ENCODE data around the gene RPS27L.
A peak's percentile ranks its signal among the peaks of the same experiment; 100 is the strongest.
"Not testable (repeated sequence)": the region's sequence is repeated elsewhere in the genome, so short reads cannot be mapped to it uniquely, and the experiment has no call there.

The RPS27L gene

GRCh38 chr15:63109498-63109897 lies 47.8 kb downstream of the RPS27L start:
- TF ChIP-seq ESRRG (CRISPR knock-in tag; IDR thresholded peaks at IDR 0.05) (no peak), CSDC2 (CRISPR knock-in tag; IDR thresholded peaks at IDR 0.05) (no peak), PPARA (CRISPR knock-in tag; IDR thresholded peaks at IDR 0.05; ENCODE audit: borderline replicate concordance) (no peak), ZC3H10 (CRISPR knock-in tag; IDR thresholded peaks at IDR 0.05) (no peak), RARB (CRISPR knock-in tag; IDR thresholded peaks at IDR 0.05) (no peak), ZNF70 (CRISPR knock-in tag; IDR thresholded peaks at IDR 0.05) (no peak), PATZ1 (CRISPR knock-in tag; IDR thresholded peaks at IDR 0.05; ENCODE audit: borderline replicate concordance) (no peak), TCF4 (CRISPR knock-in tag; IDR thresholded peaks at IDR 0.05; ENCODE audit: borderline replicate concordance) (no peak), POU6F1 (CRISPR knock-in tag; IDR thresholded peaks at IDR 0.05; ENCODE audit: borderline replicate concordance, low read depth) (no peak), ZFP30 (CRISPR knock-in tag; IDR thresholded peaks at IDR 0.05) (no peak), ARNTL (CRISPR knock-in tag; IDR thresholded peaks at IDR 0.05; ENCODE audit: borderline replicate concordance, low read depth) (no peak), CSRNP3 (CRISPR knock-in tag; IDR thresholded peaks at IDR 0.05) (no peak), ZFP3 (CRISPR knock-in tag; IDR thresholded peaks at IDR 0.05) (no peak), ZNF8 (CRISPR knock-in tag; IDR thresholded peaks at IDR 0.05) (no peak), BACH2 (CRISPR knock-in tag; IDR thresholded peaks at IDR 0.05; ENCODE audit: borderline replicate concordance) (no peak), TOX (CRISPR knock-in tag; IDR thresholded peaks at IDR 0.05; ENCODE audit: borderline replicate concordance) (no peak), OSR1 (CRISPR knock-in tag; IDR thresholded peaks at IDR 0.05) (no peak), TSHZ2 (CRISPR knock-in tag; IDR thresholded peaks at IDR 0.05) (no peak), ZNF565 (CRISPR knock-in tag; conservative IDR thresholded peaks at IDR 0.05; ENCODE audit: low read depth) (no peak), SNAI2 (CRISPR knock-in tag; IDR thresholded peaks at IDR 0.05) (no peak)
- ATAC-seq, result no peak

GRCh38 chr15:63107895-63108546 lies 49.3 kb downstream of the RPS27L start:
- TF ChIP-seq ZFP30 (CRISPR knock-in tag; IDR thresholded peaks at IDR 0.05), result no peak
- TF ChIP-seq CSDC2 (CRISPR knock-in tag; IDR thresholded peaks at IDR 0.05), result peak; percentile 76
- peak; percentile 47; the same call in 1 of the 2 replicates for TF ChIP-seq TOX (CRISPR knock-in tag; IDR thresholded peaks at IDR 0.05; ENCODE audit: borderline replicate concordance)
- ATAC-seq, result peak; percentile 96

- ATAC-seq, result not testable (repeated sequence)
Measured at GRCh38 chr15:63105354-63105753, 51.9 kb downstream of the RPS27L start.

GRCh38 chr15:63104727-63105126 lies 52.5 kb downstream of the RPS27L start:
- no peak for ATAC-seq
- TF ChIP-seq CSRNP3 (CRISPR knock-in tag; IDR thresholded peaks at IDR 0.05) (no peak), POU6F1 (CRISPR knock-in tag; IDR thresholded peaks at IDR 0.05; ENCODE audit: borderline replicate concordance, low read depth) (no peak), CREB5 (CRISPR knock-in tag; IDR thresholded peaks at IDR 0.05; ENCODE audit: low read depth) (no peak), TOX (CRISPR knock-in tag; IDR thresholded peaks at IDR 0.05; ENCODE audit: borderline replicate concordance) (no peak), CSDC2 (CRISPR knock-in tag; IDR thresholded peaks at IDR 0.05) (no peak), ZNF565 (CRISPR knock-in tag; conservative IDR thresholded peaks at IDR 0.05; ENCODE audit: low read depth) (no peak)

Data from SK-N-SH treated with all-trans-retinoic acid at 6 μM for 48 hours (cell line).